DND-41 (cell line): Measurements from ENCODE around the gene CACNA1D.

ENCODE experiments used
- EZH2 ChIP-seq: IDR thresholded peaks from 3 replicates; pipeline ENCODE4 v1.6.1; 2012; ENCODE audit warnings: borderline replicate concordance, low read depth, mild to moderate bottlenecking, moderate library complexity, low read length, inconsistent platforms; ENCODE audit not compliant: severe bottlenecking
- TF ChIP-seq, protein P1 (sequence below): IDR thresholded peaks from 2 replicates; pipeline ENCODE4 v1.5.1; 2012; ENCODE audit warnings: borderline replicate concordance, low read length, moderate library complexity, mild to moderate bottlenecking; ENCODE audit not compliant: poor library complexity, severe bottlenecking; ENCODE audit errors: extremely low read depth

DNA sequence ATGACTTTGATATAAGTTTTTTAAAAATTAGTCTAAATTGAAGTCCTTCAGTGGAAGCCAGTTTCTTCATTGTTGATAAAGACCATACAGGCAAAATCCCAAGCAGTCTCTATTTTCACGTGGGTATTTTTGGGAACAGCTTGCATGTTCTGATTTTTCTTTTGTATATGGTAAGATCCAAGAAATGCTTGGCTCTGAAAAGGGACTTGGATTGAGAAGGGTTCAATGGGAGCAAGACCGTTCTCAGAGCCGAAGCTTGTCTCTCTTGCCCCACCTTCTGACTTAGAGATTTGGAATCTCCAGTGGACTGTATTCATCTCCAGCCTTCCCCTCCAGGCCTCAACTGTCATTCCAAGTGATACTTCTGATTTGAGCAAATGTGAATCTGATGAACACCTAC lies 176.3 kb downstream of the CACNA1D start:
- TF ChIP-seq, protein P1, sequence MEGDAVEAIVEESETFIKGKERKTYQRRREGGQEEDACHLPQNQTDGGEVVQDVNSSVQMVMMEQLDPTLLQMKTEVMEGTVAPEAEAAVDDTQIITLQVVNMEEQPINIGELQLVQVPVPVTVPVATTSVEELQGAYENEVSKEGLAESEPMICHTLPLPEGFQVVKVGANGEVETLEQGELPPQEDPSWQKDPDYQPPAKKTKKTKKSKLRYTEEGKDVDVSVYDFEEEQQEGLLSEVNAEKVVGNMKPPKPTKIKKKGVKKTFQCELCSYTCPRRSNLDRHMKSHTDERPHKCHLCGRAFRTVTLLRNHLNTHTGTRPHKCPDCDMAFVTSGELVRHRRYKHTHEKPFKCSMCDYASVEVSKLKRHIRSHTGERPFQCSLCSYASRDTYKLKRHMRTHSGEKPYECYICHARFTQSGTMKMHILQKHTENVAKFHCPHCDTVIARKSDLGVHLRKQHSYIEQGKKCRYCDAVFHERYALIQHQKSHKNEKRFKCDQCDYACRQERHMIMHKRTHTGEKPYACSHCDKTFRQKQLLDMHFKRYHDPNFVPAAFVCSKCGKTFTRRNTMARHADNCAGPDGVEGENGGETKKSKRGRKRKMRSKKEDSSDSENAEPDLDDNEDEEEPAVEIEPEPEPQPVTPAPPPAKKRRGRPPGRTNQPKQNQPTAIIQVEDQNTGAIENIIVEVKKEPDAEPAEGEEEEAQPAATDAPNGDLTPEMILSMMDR, result no peak
- TF ChIP-seq EZH2, result no peak
